HG03460 (cell line): Measurements from ENCODE around the gene BRIP1.
"Not testable (repeated sequence)": the region's sequence is repeated elsewhere in the genome, so short reads cannot be mapped to it uniquely, and the experiment has no call there.

Experiments used
- ATAC-seq: cut with Tn5 transposase; IDR thresholded peaks from one replicate; pipeline ENCODE4 v1.9.1; 2021; ENCODE audit not compliant: unreplicated experiment

BRIP1 gene

GRCh38 chr17:61702450-61702849, 160.9 kb downstream of the BRIP1 start:
- ATAC-seq: no peak

GRCh38 chr17:61701978-61702377, 161.3 kb downstream of the BRIP1 start:
- ATAC-seq: no peak

- no peak for ATAC-seq
These were observed 162.0 kb downstream of the BRIP1 start for GRCh38 chr17:61701334-61701733.

- ATAC-seq: no peak
These were observed 163.1 kb downstream of the BRIP1 start for GRCh38 chr17:61700252-61700651.

GRCh38 chr17:61699694-61700093, 163.6 kb downstream of the BRIP1 start:
- no peak for ATAC-seq

GRCh38 chr17:61699032-61699431, 164.3 kb downstream of the BRIP1 start:
- ATAC-seq: no peak

GRCh38 chr17:61698244-61698643, 165.1 kb downstream of the BRIP1 start:
- ATAC-seq: no peak

- no peak for ATAC-seq
These were observed 167.5 kb downstream of the BRIP1 start for GRCh38 chr17:61695779-61696337.

- ATAC-seq: no peak
These were observed 169.2 kb downstream of the BRIP1 start for GRCh38 chr17:61694095-61694494.

GRCh38 chr17:61689610-61690180, 173.6 kb downstream of the BRIP1 start:
- no peak for ATAC-seq

- ATAC-seq: no peak
These were observed 175.6 kb downstream of the BRIP1 start for GRCh38 chr17:61687769-61688168.

- no peak for ATAC-seq
These were observed 177.2 kb downstream of the BRIP1 start for GRCh38 chr17:61686113-61686512.

GRCh38 chr17:61684818-61685217, 178.5 kb downstream of the BRIP1 start:
- no peak for ATAC-seq

GRCh38 chr17:61684172-61684571, 179.2 kb downstream of the BRIP1 start:
- ATAC-seq: no peak

- ATAC-seq: no peak
These were observed 179.9 kb downstream of the BRIP1 start for GRCh38 chr17:61683466-61683865.

GRCh38 chr17:61680921-61681320, 182.4 kb downstream of the BRIP1 start:
- ATAC-seq: no peak

- no peak for ATAC-seq
These were observed 185.0 kb downstream of the BRIP1 start for GRCh38 chr17:61678339-61678738.

GRCh38 chr17:61677150-61677811, 186.0 kb downstream of the BRIP1 start:
- ATAC-seq: not testable (repeated sequence)

GRCh38 chr17:61676522-61676921, 186.8 kb downstream of the BRIP1 start:
- ATAC-seq: not testable (repeated sequence)

GRCh38 chr17:61674609-61675008, 188.7 kb downstream of the BRIP1 start:
- not testable (repeated sequence) for ATAC-seq

- not testable (repeated sequence) for ATAC-seq
These were observed 190.1 kb downstream of the BRIP1 start for GRCh38 chr17:61673019-61673897.

GRCh38 chr17:61672140-61672539, 191.2 kb downstream of the BRIP1 start:
- no peak for ATAC-seq
